WERI-Rb-1 (cell line): Measurements from ENCODE around the gene P2RX6.
"Not testable (repeated sequence)": the region's sequence is repeated elsewhere in the genome, so short reads cannot be mapped to it uniquely, and the experiment has no call there.

Source experiments
- DNase-seq: peaks from one replicate; pipeline ENCODE4 v3.0.0-alpha.2; 2020
- H3K27ac ChIP-seq: fragments of 250-450 bp; sonication (Bioruptor Pico); 2 replicates; pipeline ENCODE4 v1.5.1; 2020; ENCODE audit warnings: mild to moderate bottlenecking, moderate library complexity
- H3K27me3 ChIP-seq: fragments of 250-450 bp; sonication (Bioruptor Pico); 2 replicates; pipeline ENCODE4 v1.5.1; 2021; ENCODE audit warnings: mild to moderate bottlenecking, low read depth, moderate library complexity; ENCODE audit not compliant: insufficient read depth, severe bottlenecking
- H3K36me3 ChIP-seq: fragments of 250-450 bp; sonication (Bioruptor Pico); 2 replicates; pipeline ENCODE4 v1.5.1; 2020; ENCODE audit warnings: mild to moderate bottlenecking, moderate library complexity
- H3K4me3 ChIP-seq: 2 replicates; pipeline ENCODE4 v1.5.1; 2011; ENCODE audit warnings: low read depth, mild to moderate bottlenecking, control low read depth, low read length
- H3K9me3 ChIP-seq: fragments of 250-450 bp; sonication (Bioruptor Pico); 2 replicates; pipeline ENCODE4 v1.5.1; 2021; ENCODE audit warnings: mild to moderate bottlenecking, moderate library complexity; ENCODE audit not compliant: severe bottlenecking
- TF ChIP-seq, protein P1 (sequence below): IDR thresholded peaks from 2 replicates; pipeline ENCODE4 v1.5.1; 2011; ENCODE audit warnings: low read depth, mild to moderate bottlenecking, control low read depth, inconsistent platforms, low read length

Gene P2RX6

DNA sequence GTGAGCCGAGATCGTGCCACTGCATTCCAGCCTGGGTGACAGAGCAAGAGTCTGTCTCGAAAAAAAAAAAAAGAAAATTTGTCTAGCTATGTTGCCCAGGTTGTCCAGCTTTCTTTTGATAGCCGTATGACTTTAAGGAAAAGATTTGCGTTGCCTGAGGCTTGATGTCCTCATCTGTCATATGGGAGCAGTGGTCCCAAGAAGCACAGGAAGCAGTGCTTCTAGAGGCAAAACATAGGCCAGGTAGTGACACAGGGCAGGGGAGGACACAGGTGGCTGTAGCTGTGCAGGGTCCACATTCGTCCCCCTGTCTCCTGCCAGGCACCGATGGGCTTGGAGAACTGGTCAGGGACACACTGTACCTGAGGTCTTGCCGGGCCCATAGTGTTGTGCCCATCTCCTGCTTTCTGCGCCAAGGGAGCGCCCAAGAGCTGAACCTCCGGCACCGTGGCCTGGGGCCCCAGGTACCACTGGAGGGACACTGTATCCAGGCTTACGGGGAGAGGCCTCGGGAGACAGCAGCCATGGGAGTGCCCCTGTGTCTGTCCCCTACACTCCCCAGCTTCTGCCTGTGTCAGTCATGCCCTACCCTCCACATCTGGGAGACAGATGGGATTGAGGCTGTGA lies 32.2 kb downstream of the P2RX6 start:
- no peaks in the 10 kb centered on the region for H3K9me3 ChIP-seq
- no peaks in the 10 kb centered on the region for H3K36me3 ChIP-seq
- TF ChIP-seq, protein P1, sequence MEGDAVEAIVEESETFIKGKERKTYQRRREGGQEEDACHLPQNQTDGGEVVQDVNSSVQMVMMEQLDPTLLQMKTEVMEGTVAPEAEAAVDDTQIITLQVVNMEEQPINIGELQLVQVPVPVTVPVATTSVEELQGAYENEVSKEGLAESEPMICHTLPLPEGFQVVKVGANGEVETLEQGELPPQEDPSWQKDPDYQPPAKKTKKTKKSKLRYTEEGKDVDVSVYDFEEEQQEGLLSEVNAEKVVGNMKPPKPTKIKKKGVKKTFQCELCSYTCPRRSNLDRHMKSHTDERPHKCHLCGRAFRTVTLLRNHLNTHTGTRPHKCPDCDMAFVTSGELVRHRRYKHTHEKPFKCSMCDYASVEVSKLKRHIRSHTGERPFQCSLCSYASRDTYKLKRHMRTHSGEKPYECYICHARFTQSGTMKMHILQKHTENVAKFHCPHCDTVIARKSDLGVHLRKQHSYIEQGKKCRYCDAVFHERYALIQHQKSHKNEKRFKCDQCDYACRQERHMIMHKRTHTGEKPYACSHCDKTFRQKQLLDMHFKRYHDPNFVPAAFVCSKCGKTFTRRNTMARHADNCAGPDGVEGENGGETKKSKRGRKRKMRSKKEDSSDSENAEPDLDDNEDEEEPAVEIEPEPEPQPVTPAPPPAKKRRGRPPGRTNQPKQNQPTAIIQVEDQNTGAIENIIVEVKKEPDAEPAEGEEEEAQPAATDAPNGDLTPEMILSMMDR = no peak
- no peak overlapping the region for H3K27ac ChIP-seq
- H3K27me3 ChIP-seq = no peaks in the 10 kb centered on the region
- DNase-seq = no peak
- no peak overlapping the region for H3K4me3 ChIP-seq

DNA sequence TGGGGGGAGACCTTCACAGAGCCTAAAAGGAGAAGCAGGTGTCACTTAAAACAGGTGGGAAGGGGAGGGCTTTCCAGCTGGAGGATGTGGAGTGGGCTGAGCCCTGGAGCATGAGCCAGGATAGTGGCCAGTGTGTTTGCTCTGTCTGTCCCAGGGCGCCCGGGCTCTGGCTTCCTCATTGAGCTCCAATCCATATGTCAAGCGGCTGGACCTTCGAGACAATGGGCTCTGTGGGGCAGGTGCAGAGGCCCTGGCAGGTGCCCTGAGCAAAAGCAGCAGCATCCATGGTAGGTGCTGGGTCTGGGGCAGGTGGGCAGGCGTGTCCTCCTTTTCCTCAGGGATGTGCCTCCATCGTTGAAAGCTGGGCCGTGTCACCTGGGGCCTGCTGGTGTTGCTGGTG lies 32.8 kb downstream of the P2RX6 start:
- Histone ChIP-seq H3K36me3 (no peaks in the 10 kb centered on the region), H3K9me3 (no peaks in the 10 kb centered on the region), H3K27ac (no peak overlapping the region), H3K4me3 (no peak overlapping the region), H3K27me3 (no peaks in the 10 kb centered on the region)
- TF ChIP-seq, protein P1 = no peak
- no peak for DNase-seq

DNA sequence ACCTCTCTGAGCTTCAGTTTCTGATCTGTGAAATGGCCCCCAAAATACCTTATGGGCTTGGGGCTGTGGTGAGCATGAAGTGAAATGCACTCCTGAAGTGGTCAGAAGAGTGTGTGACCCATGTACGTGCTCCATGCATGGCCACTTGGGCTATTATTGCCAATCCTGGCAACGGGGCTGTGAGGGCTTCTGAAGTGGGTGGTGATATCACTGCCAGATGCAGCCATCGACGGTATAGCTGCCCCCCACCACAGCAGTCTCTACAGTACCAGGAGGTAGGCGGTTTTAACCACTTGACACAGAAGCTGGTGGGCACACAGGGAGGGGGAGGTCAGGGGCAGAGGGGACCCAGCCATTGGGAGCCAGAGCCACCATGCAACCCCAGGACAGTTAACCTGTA lies 33.5 kb downstream of the P2RX6 start:
- not testable (repeated sequence) for H3K36me3 ChIP-seq, H3K27ac ChIP-seq, H3K27me3 ChIP-seq, H3K4me3 ChIP-seq, H3K9me3 ChIP-seq, DNase-seq

DNA sequence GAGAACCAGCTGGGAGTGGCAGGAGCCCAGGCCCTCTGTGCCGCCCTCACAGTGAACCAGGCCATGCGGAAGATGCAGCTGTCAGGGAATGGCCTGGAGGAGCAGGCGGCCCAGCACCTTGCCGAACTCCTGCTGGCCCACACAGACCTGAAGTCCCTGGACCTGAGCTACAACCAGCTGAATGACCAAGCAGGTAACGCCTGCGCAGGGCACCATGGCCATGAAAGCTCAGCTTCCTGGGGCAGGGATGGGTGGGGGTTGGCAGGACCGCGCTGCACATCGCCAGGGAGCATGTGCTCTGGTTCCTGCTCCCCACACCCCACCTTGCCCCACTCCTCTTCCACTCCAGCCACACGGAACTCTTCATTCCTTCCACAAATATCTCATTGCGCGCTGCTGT lies 34.0 kb downstream of the P2RX6 start:
- H3K27ac ChIP-seq, H3K9me3 ChIP-seq, H3K4me3 ChIP-seq, H3K27me3 ChIP-seq, DNase-seq, H3K36me3 ChIP-seq: not testable (repeated sequence)

DNA sequence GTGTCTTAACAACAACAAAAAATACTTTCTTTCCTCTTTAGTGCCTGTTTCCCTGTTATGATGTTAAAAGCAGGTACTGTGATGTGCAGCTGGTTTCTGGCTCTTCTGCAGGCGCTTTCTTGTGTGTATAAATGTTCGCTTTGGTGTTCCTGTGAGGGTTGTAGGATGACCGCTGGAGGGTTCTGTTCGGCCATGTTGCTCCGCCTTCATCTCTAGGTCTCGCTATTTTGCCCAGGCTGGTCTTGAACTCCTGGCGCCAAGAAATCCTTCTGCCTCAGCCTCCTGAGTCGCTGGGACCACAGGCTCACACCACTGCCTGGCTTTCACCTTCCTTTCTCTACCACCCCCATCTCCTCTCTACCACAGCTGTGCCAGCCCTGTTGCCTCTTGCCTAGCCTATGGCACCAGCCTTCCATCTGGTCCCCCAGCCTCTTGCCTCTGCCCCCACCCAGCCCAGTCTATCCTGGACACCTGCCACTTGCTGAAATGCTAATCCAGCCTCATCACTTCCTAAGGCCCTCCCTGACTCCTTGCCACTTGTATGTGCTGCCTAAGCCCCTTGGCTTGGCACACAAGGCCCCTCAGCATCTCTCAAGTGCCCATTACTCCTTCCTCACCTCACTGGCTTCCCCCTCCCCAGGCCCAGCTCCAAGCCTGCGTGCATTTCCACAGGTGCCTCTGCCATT lies 36.3 kb downstream of the P2RX6 start:
- Histone ChIP-seq H3K27me3 (no peaks in the 10 kb centered on the region), H3K9me3 (no peaks in the 10 kb centered on the region), H3K36me3 (no peaks in the 10 kb centered on the region), H3K4me3 (no peak overlapping the region), H3K27ac (no peak overlapping the region)
- TF ChIP-seq, protein P1 = no peak
- DNase-seq = no peak

DNA sequence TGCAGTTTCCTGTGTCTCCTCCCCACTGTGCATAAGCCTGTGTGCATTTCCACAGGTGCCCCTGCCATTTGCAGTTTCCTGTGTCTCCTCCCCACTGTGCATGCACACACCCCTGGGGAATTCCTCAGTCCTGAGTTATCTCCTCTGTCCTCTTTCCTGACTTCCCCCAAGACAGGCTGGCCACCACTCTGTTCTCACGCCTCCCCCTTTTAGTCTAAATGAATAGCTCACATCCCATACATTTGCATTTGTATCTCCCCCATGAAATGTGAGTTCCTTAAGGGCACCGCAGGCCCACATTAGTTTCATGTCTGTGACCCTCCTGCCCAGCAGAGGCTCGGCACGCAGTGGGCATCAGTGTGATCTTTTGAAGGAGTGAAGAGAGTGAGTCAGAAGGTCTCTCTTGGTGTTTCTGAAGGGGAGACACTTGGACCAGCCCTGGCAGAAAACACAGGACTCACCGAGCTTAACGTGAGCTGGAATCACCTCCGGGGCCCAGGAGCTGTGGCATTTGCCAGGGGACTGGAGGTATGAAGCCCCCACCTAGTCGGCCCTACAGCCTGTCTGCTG lies 37.0 kb downstream of the P2RX6 start:
- no peak for DNase-seq
- Histone ChIP-seq H3K9me3 (no peaks in the 10 kb centered on the region), H3K27me3 (no peaks in the 10 kb centered on the region), H3K4me3 (no peak overlapping the region), H3K36me3 (no peaks in the 10 kb centered on the region), H3K27ac (no peak overlapping the region)
- TF ChIP-seq, protein P1 = no peak
